ENCODE results near the gene C9orf50. TPM values are rescaled to one million over a fixed set of nuclear protein-coding genes. Genes with fewer than 3 reads are reported as not detected.
"Not testable (repeated sequence)": the region's sequence is repeated elsewhere in the genome, so short reads cannot be mapped to it uniquely, and the experiment has no call there.

C9orf50 gene
- total RNA-seq, 4 donors from 2014 or later: not detected

DNA sequence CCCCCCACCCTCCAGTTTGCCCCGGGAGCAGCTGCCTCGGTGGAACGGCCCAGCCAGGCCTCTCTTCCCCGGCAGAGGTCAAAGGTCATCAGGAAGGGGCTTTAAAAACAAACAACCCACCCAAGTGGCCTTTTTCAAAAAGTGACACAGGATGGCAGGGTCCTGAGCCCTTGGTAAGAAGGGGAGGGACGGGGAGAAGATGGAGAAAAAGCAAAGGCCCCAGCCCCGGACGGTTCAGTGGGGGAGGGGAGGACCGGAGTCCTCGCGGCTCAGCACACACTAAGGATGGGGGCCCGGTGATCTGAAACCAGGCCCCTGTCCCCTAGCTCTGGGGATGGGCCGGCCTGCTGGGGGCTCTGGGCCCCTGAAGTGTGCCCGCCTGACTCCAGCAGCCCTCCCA, 45.7 kb upstream of the C9orf50 start:
- Histone ChIP-seq H3K4me1 (peaks cover 14 to 46% (median 14%) of the 10 kb centered on the region in 3 donors), H3K36me3 (no peaks in the 10 kb centered on the region), H3K27ac (peak overlapping the region in 3 of 4 donors; percentile 53 to 62 (median 56)), H3K9me3 (no peaks in the 10 kb centered on the region), H3K4me3 (peak overlapping the region; percentile 17 to 64 (median 44)), H3K27me3 (peaks cover 0 to 68% (median 0%) of the 10 kb centered on the region in 4 donors)
- intact Hi-C loops (cut with DNase I): no loop called here
- 48% methylated on average over 7 of the region's 13 CpGs; no CpG with 5 or more reads in 1 of the 2 donors for WGBS, 2 donors
- no peak for DNase-seq
- TF ChIP-seq, protein P1, sequence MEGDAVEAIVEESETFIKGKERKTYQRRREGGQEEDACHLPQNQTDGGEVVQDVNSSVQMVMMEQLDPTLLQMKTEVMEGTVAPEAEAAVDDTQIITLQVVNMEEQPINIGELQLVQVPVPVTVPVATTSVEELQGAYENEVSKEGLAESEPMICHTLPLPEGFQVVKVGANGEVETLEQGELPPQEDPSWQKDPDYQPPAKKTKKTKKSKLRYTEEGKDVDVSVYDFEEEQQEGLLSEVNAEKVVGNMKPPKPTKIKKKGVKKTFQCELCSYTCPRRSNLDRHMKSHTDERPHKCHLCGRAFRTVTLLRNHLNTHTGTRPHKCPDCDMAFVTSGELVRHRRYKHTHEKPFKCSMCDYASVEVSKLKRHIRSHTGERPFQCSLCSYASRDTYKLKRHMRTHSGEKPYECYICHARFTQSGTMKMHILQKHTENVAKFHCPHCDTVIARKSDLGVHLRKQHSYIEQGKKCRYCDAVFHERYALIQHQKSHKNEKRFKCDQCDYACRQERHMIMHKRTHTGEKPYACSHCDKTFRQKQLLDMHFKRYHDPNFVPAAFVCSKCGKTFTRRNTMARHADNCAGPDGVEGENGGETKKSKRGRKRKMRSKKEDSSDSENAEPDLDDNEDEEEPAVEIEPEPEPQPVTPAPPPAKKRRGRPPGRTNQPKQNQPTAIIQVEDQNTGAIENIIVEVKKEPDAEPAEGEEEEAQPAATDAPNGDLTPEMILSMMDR (IDR thresholded peaks at IDR 0.05): no peak
- TF ChIP-seq POLR2A (IDR thresholded peaks at IDR 0.05): no peak

DNA sequence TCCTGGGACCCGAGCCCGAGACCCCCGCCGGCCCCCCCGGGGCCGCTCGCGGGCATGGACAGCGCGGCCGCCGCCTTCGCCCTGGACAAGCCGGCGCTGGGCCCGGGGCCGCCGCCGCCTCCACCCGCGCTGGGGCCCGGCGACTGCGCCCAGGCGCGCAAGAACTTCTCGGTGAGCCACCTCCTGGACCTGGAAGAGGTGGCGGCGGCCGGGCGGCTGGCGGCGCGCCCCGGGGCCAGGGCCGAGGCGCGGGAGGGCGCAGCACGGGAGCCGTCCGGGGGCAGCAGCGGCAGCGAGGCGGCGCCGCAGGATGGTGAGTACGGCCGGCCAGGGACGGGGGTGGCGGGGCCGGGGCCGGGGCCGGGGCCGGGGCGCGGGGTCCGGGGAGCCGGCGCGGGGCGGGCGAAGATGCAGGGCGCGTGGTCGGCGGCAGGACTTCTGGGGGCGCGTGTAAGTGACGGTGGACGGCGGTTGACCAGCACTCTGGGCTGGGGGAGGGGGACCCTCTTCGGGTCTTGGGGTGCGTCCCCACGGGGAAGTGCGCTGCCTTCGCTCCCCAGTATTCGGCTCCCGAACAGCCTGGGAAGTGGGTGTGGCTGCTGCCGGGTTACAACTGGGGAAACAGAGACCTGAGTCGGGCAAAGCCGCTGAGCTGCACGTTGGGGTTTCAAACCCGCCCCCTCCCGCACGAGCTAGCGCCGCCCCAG, 45.1 kb upstream of the C9orf50 start:
- TF ChIP-seq, protein P1 (IDR thresholded peaks at IDR 0.05): no peak
- TF ChIP-seq POLR2A (IDR thresholded peaks at IDR 0.05): no peak
- WGBS, 2 donors: 40% methylated on average over 6 of the region's 88 CpGs; no CpG with 5 or more reads in 1 of the 2 donors
- DNase-seq: no peak
- peak overlapping the region; percentile 34 to 62 (median 54) for H3K27ac ChIP-seq
- H3K9me3 ChIP-seq: no peaks in the 10 kb centered on the region
- H3K4me3 ChIP-seq: peak overlapping the region; percentile 35 to 64 (median 44)
- peaks cover 14 to 39% (median 14%) of the 10 kb centered on the region in 3 donors for H3K4me1 ChIP-seq
- intact Hi-C loops (cut with DNase I): no loop called here
- peaks cover 0 to 64% (median 0%) of the 10 kb centered on the region in 4 donors for H3K27me3 ChIP-seq
- no peaks in the 10 kb centered on the region for H3K36me3 ChIP-seq

DNA sequence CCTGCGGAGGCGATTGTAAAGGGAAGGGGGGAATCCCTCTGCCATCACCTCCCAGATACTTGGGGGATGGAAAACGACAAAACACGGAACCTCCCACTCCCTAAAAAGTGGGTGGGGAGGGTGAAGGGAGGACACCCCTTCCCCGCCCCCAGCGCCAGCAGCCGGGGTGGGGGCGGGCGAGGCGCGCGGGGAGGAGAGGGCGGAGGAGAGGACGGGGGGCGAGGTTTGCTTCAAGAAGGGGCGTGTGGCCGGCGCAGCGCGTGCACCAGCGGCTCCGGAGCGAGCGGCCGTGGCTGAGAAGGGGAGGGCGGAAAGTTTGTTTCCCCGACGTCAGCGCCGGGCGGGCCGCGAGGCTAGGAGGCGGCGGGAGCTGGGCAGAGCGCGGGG, 44.5 kb upstream of the C9orf50 start, which contains the start of gene PRRX2:
Gene PRRX2 (plus strand): TSS at position 259 of the 387 bp plus-strand sequence. CDS start 221 bp downstream, outside the sequence.
- no peak for DNase-seq
- 0% methylated on average over 3 of the region's 37 CpGs; no CpG with 5 or more reads in 1 of the 2 donors for WGBS, 2 donors

DNA sequence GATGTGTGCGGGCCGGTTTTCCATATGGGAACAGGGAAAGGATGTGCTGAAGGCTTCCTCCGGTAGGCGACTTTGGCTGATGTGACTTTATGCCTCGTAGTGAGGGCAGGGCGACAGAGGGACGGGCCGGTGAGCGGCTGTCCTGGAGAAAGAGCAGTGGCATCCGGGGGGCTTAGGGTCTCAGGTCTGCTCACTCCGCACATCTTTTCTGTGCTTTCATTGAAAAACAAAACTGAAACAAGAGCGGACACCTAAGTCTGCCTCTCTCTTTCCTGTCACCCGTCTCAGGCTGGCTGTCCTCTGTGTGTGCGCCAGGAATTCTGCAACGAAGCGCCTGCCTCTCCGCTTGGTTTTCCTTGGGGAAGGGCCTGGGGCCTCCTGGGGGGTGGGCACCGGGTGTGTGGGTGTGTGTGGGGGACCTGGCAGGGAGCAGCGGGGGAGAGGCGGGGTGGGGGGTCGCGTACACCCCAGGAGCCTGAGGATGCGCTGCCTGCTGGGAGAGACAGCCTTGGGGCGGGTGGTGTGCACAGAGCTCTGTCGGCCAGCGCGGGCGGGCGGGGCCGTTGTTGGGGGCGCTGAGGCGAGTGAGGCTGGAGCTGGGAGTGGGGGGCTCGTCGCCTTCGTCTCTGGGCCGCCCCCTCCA, 44.0 kb upstream of the C9orf50 start:
- H3K27me3 ChIP-seq: peaks cover 0 to 58% (median 0%) of the 10 kb centered on the region in 4 donors
- TF ChIP-seq, protein P1 (IDR thresholded peaks at IDR 0.05): no peak
- TF ChIP-seq POLR2A (IDR thresholded peaks at IDR 0.05): no peak
- H3K4me3 ChIP-seq: peak overlapping the region; percentile 35 to 64 (median 44)
- no peak for DNase-seq
- intact Hi-C loops (cut with DNase I): no loop called here
- WGBS, 2 donors: 37 to 51% methylated on average over 10 to 11 of the region's 36 CpGs
- peak overlapping the region; percentile 11 to 62 (median 45) for H3K27ac ChIP-seq
- peaks cover 14 to 39% (median 14%) of the 10 kb centered on the region in 3 donors for H3K4me1 ChIP-seq
- H3K9me3 ChIP-seq: no peaks in the 10 kb centered on the region
- no peaks in the 10 kb centered on the region for H3K36me3 ChIP-seq

More for the DNA sequence above, 44.5 kb upstream of the C9orf50 start, which contains the start of gene PRRX2:
- Histone ChIP-seq H3K36me3 (no peaks in the 10 kb centered on the region), H3K27me3 (peaks cover 0 to 60% (median 0%) of the 10 kb centered on the region in 4 donors), H3K27ac (peak within 1 kb of the TSS; percentile 34 to 62 (median 54)), H3K4me1 (peaks cover 14 to 39% (median 14%) of the 10 kb centered on the region in 3 donors), H3K4me3 (peak within 1 kb of the TSS; percentile 35 to 64 (median 44)), H3K9me3 (no peaks in the 10 kb centered on the region)
- TF ChIP-seq, protein P1 (IDR thresholded peaks at IDR 0.05): no peak
- peak in 1 of 4 donors; percentile 26 for TF ChIP-seq POLR2A (IDR thresholded peaks at IDR 0.05)
- intact Hi-C loops (cut with DNase I): no loop called here

DNA sequence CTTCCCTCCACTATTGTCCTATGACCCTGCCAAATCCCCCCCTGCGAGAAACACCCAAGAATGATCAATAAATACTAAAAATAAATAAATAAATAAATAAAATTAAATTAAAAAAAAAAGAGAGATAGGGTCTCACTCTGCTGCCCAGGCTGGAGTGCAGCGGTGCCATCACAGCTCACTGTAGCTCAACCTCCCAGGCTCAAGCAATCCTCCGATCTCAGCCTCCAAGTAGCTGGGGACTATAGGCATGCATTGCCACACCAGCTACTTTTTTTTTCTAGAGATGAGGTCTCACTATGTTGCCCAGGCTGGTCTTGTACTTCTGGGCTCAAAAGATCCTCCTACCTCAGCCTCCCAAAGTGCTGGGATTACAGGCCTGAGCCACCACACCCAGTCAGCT, 41.3 kb upstream of the C9orf50 start:
- DNase-seq; H3K9me3 ChIP-seq; H3K27ac ChIP-seq; H3K4me3 ChIP-seq; H3K36me3 ChIP-seq; intact Hi-C loops (cut with DNase I): not testable (repeated sequence)
- 57 to 74% methylated on average over 3 of the region's 3 CpGs for WGBS, 2 donors
- H3K27me3 ChIP-seq: peaks cover 0 to 34% (median 0%) of the 10 kb centered on the region in 4 donors
- H3K4me1 ChIP-seq: peaks cover 10 to 27% (median 11%) of the 10 kb centered on the region in 3 donors
